ENCODE data around the gene RALA. TPM values are rescaled to one million over a fixed set of nuclear protein-coding genes. Genes with fewer than 3 reads are reported as not detected.
"Not testable (repeated sequence)": the region's sequence is repeated elsewhere in the genome, so short reads cannot be mapped to it uniquely, and the experiment has no call there.

The RALA gene
- total RNA-seq, 1 experiment from 2014 or later: 15.4 TPM

- no peak for DNase-seq (ENCODE audit: low spot score)
Measured at GRCh38 chr7:39683216-39683845, 60.0 kb downstream of the RALA start.

DNA sequence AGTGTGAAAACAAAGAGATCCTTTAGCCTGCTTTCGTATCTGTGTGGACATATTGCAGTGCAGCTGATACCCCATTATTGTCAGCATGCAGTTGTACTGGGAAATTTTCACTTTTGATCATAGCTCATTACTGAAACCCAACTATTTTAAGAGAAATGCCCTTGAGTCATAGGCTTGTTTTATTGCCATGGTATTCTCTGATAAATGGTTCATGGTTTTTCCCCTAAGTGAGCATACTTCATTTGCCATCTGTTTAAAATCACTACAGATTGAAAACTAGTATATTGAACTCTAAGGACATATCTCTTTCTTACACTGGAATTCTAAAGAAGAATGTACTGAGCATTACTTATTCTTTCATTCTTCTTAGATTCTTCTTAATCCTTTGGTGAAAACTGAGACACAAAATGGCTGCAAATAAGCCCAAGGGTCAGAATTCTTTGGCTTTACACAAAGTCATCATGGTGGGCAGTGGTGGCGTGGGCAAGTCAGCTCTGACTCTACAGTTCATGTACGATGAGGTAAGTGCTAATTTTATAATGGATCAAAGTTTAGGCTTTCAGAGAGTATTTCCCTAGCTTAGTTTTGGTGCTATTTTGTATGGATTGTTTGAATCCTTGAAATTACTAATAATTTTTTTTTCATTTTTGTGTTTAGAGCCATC is 63.0 kb downstream of the RALA start:
- DNase-seq (ENCODE audit: low spot score): no peak

GRCh38 chr7:39688611-39689480 is 65.5 kb downstream of the RALA start:
- no peak for DNase-seq (ENCODE audit: low spot score)

DNA sequence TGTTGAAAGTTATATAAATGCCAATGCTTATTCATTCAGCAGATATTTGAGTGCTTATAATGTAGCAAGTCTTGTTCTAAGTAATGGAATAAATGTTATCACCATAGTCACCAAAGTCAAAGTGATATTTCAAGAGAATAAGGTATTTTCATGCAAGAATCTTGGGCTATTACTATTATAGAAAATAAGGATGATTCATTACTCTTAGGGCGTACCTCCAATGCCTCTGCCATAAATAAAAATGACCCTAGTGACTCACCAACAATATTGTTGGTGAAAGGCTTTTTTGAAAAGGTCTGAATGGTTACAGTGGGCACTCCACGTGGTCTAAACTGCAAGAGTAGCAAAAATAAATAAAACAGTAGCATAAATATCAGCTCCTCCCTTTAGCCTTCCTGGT is 68.4 kb downstream of the RALA start:
- no peak for DNase-seq (ENCODE audit: low spot score)

GRCh38 chr7:39693086-39693485 is 69.7 kb downstream of the RALA start:
- not testable (repeated sequence) for DNase-seq (ENCODE audit: low spot score)

DNA sequence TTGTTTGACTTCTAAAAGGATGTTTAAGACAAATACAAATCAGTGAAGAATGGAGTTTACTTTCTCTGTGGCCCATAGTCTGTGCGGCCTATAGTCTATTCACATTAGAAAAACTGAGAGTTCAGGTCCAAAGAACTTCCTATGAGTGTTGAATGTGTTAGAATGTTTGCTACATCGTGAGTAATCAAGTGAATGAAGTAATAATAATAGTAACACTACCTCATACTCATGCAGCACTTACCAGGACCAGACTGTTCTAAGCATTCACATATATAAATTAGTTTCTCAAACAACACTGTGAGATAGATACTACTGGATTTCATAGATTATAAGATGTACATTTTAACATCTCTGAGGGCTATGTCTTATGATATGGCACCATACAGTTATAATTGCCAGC is 70.4 kb downstream of the RALA start:
- no peak for DNase-seq (ENCODE audit: low spot score)

GRCh38 chr7:39695852-39696586 is 72.6 kb downstream of the RALA start:
- DNase-seq (ENCODE audit: low spot score): no peak

GRCh38 chr7:39696631-39697030 is 73.3 kb downstream of the RALA start:
- DNase-seq (ENCODE audit: low spot score): no peak

DNA sequence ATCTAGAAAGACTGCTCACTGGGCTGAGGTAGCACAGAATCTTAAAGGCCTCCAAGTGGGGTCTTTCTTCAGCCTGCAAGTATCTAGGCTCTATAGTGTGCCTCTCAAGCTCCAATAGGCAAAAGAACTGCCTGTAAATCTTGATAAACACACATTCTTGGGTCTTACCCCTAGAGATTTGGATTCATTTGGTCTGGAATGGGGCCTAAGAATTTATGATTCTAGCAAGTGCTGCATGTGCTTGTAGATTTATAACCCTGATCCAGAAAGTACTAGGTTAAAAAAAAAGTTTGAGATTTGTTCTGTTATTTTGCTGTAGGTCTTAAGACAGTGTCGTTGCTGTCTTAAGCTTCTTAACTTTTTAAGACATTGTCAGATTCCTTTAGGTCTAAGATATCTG is 74.1 kb downstream of the RALA start:
- DNase-seq (ENCODE audit: low spot score): no peak

DNA sequence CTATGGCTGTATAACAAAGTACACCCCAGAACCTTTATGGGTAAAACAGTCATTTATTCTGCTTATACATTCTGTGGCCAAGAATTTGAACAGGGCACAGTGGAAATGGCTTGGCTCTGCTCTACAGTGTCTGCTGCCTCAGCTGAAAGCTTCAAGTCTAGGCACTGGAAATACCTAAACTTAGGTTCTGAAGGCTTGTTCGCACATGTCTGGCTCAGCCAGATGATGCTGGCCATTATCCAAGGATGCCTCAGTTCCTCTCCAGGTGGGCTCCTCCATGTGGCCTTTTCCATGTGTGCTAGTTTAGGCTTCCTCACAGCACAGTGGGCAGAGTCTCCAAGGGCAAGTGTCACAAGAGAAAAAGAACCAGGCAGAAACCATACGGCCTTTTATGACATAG is 76.8 kb downstream of the RALA start:
- no peak for DNase-seq (ENCODE audit: low spot score)

- DNase-seq (ENCODE audit: low spot score): no peak
Measured at GRCh38 chr7:39700932-39701331, 77.6 kb downstream of the RALA start.

GRCh38 chr7:39702133-39702532 is 78.8 kb downstream of the RALA start:
- no peak for DNase-seq (ENCODE audit: low spot score)

DNA sequence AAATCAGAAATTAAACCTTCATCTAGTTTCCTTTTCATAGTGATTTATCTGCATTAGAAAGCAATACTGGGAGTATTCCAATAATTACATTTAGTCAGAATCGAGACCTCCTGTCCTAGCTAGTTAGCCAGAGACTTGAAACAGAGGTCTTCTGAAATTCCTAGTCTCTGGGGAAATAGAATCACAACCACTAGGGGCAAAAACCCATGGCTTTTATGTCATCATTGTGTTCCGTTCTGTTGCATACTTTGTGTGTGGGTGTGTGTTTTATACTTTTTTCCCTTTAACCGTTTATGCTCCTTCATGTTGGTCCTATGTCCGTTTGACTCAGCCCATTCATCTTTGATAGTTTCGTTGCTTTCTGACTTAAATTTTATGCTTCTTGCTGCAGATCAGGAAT is 79.8 kb downstream of the RALA start:
- no peak for DNase-seq (ENCODE audit: low spot score)

DNA sequence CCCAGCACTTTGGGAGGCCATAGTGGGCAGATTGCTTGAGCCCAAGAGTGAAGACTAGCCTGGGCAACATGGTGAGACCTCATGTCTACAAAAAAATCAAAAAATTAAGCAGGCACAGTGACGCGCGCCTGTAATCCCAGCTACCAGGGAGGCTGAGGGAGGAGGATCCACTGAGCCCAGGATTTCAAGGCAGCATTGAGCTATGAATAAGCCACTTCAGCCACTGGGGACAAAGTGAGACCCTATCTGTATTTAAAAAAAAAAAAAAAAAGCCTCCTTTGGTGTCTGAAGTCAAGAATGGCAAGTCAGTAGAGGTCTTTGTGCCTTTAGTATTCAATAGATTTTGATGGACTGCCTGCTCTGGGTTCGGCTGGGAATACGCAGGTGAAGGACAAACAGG is 85.7 kb downstream of the RALA start:
- no peak for DNase-seq (ENCODE audit: low spot score)

GRCh38 chr7:39709768-39710311 is 86.5 kb downstream of the RALA start:
- DNase-seq (ENCODE audit: low spot score): no peak

DNA sequence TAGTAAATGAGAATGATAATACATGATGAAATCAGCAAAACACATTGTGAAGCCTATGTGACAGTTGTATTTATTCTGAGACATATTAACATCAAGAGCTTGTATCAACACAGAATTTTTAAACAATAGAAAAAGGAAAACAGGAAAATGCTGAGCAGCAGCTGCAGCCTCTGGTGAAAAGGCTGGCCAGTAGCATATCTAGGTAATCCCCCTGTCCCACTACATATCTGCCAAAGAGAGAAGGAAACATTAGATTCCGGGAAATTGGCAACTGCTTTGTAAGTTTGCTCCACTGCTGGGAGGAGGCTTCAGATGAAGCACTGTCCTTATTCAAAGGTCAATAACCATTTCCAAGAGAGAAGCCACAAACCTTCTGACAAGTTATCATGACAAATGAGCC is 89.4 kb downstream of the RALA start:
- DNase-seq (ENCODE audit: low spot score): no peak

DNA sequence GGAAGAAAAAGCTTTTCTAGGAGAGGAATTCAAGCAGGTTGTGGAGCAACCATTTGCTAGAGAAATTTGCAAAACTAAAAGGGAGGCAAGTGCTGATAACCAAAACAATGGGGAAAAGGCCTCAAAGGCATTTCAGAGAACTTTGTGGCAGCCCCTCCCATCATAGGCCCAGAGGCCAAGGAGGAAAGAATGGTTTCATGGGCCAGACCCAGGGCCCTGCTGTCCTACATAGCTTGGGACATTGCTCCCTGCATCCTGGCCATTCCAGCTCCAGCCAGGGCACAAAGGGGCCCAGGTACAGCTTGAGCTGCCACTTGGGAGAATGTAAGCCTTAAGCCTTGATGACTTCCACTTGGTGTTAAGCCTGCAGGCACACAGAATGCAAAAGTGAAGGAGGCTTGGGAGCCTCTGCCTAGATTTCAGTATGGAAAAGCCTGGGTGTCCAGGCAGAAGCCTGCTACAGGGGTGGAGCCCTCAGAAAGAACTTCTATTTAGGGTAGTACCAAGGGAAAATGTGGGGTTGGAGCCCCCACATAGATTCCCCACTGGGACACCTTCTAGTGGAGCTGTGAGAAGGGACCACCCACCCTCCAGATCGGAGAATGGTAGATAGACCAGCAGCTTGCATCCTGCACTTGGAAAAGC is 91.2 kb downstream of the RALA start:
- no peak for DNase-seq (ENCODE audit: low spot score)

GRCh38 chr7:39720586-39720985 is 97.2 kb downstream of the RALA start:
- DNase-seq (ENCODE audit: low spot score): peak; percentile 92

GRCh38 chr7:39721345-39721744 is 98.0 kb downstream of the RALA start:
- DNase-seq (ENCODE audit: low spot score): no peak

GRCh38 chr7:39721919-39722597 is 98.7 kb downstream of the RALA start:
- DNase-seq (ENCODE audit: low spot score): no peak
